K562 (cell line): Measurements from ENCODE around the gene NUFIP2. TPM values are rescaled to one million over a fixed set of nuclear protein-coding genes. Genes with fewer than 3 reads are reported as not detected.
A peak's percentile ranks its signal among the peaks of the same experiment; 100 is the strongest.

ENCODE experiments used
- ARID3B ChIP-seq: fragments of 250-450 bp; sonication (Bioruptor Pico); IDR thresholded peaks from 2 replicates; pipeline ENCODE4 v1.4.0; 2020; ENCODE audit warnings: borderline replicate concordance
- ASH1L ChIP-seq: fragments of 450-650 bp; IDR thresholded peaks from 2 replicates; pipeline ENCODE4 v1.6.1; 2018; ENCODE audit warnings: borderline replicate concordance, mild to moderate bottlenecking, low read depth; ENCODE audit not compliant: partially characterized antibody
- CXXC5 ChIP-seq: fragments of 250-450 bp; sonication (Bioruptor Pico); IDR thresholded peaks from 2 replicates; pipeline ENCODE4 v1.8.0; 2022; ENCODE audit warnings: inconsistent platforms, mild to moderate bottlenecking, moderate library complexity
- DEAF1 ChIP-seq: fragments of 450-650 bp; formaldehyde crosslinking; IDR thresholded peaks from 2 replicates; pipeline ENCODE4 v1.4.0; 2020; ENCODE audit warnings: mild to moderate bottlenecking, moderate library complexity
- DPF2 ChIP-seq: fragments of 450-650 bp; IDR thresholded peaks from 2 replicates; pipeline ENCODE4 v1.6.1; 2016
- E2F3 ChIP-seq: fragments of 250-450 bp; sonication (Bioruptor Pico); IDR thresholded peaks from 2 replicates; pipeline ENCODE4 v1.4.0; 2020; ENCODE audit warnings: mild to moderate bottlenecking
- FOSL1 ChIP-seq: fragments of 200-800 bp; sonication (Bioruptor generic); conservative IDR thresholded peaks from 2 replicates; pipeline ENCODE4 v1.6.1; 2016; ENCODE audit warnings: missing genetic modification characterization, missing compliant biosample characterization
- FOXJ2 ChIP-seq: fragments of 200-800 bp; sonication (Bioruptor generic); IDR thresholded peaks from 2 replicates; pipeline ENCODE4 v1.6.1; 2016; ENCODE audit warnings: missing genetic modification characterization, missing compliant biosample characterization
- MTA3 ChIP-seq: fragments of 450-650 bp; formaldehyde crosslinking; IDR thresholded peaks from 2 replicates; pipeline ENCODE4 v1.6.1; 2017; ENCODE audit warnings: mild to moderate bottlenecking, borderline replicate concordance
- NEUROD1 ChIP-seq: fragments of 150-350 bp; IDR thresholded peaks from 2 replicates; pipeline ENCODE4 v1.6.1; 2014; ENCODE audit warnings: borderline replicate concordance, low read length, low read depth; ENCODE audit not compliant: partially characterized antibody
- PHB2 ChIP-seq: fragments of 450-650 bp; IDR thresholded peaks from 2 replicates; pipeline ENCODE4 v1.6.1; 2017; ENCODE audit warnings: low read depth
- PHF20 ChIP-seq: fragments of 450-650 bp; IDR thresholded peaks from 2 replicates; pipeline ENCODE4 v1.6.1; 2018; ENCODE audit not compliant: partially characterized antibody
- RBBP5 ChIP-seq: fragments of 200-600 bp; sonication (generic); IDR thresholded peaks from 2 replicates; pipeline ENCODE4 v1.6.1; 2012; ENCODE audit warnings: borderline replicate concordance, mild to moderate bottlenecking, low read length, control low read depth, inconsistent platforms; ENCODE audit not compliant: insufficient read depth, poor library complexity, severe bottlenecking
- YY1 ChIP-seq, 3 experiments: IDR thresholded peaks; 2 replicates each; pipeline ENCODE4 v1.6.1; 2011; ENCODE audit warnings: low read length in 2 of 3, mild to moderate bottlenecking in 2 of 3, moderate library complexity in 2 of 3, borderline replicate concordance in 1 of 3, control low read depth in 1 of 3, low read depth in 1 of 3; ENCODE audit not compliant: insufficient read depth in 3 of 3, insufficient replicate concordance in 2 of 3, control insufficient read depth in 1 of 3, insufficient read length in 1 of 3; ENCODE audit errors: extremely low read depth in 1 of 3
- ZBTB26 ChIP-seq: fragments of 450-650 bp; formaldehyde crosslinking; IDR thresholded peaks from 2 replicates; pipeline ENCODE4 v1.4.0; 2022; ENCODE audit warnings: missing genetic modification characterization
- ZBTB8A ChIP-seq: fragments of 450-650 bp; IDR thresholded peaks from 2 replicates; pipeline ENCODE4 v1.6.1; 2018; ENCODE audit warnings: mild to moderate bottlenecking, moderate library complexity; ENCODE audit not compliant: partially characterized antibody
- ZFP30 ChIP-seq: fragments of 250-450 bp; sonication (Bioruptor Pico); IDR thresholded peaks from 2 replicates; pipeline ENCODE4 v1.8.0; 2022; ENCODE audit warnings: moderate library complexity, mild to moderate bottlenecking, inconsistent platforms, borderline replicate concordance
- ZNF140 ChIP-seq: fragments of 250-450 bp; sonication (Bioruptor Pico); IDR thresholded peaks from 2 replicates; pipeline ENCODE4 v1.8.0; 2021; ENCODE audit warnings: moderate library complexity, mild to moderate bottlenecking, inconsistent platforms
- ZNF24 ChIP-seq: fragments of 450-650 bp; IDR thresholded peaks from 2 replicates; pipeline ENCODE4 v1.6.1; 2016
- ZNF449 ChIP-seq: fragments of 250-450 bp; sonication (Bioruptor Pico); IDR thresholded peaks from 2 replicates; pipeline ENCODE4 v1.8.0; 2022; ENCODE audit warnings: moderate library complexity, mild to moderate bottlenecking, inconsistent platforms
- ZNF766 ChIP-seq: fragments of 200-800 bp; sonication (Bioruptor generic); conservative IDR thresholded peaks from 2 replicates; pipeline ENCODE4 v1.6.1; 2016; ENCODE audit warnings: missing genetic modification characterization, missing compliant biosample characterization
- polyA plus RNA-seq, 8 experiments: library from polyadenylated mRNA; depleted of rRNA in 4 of 8; stranded (reverse) in 5 of 8; unstranded in 3 of 8; fragments of >200 nt; fragmentation: Nextera tagmentation in 2 of 8; fragmentation: Illumina TruSeq in 1 of 8; extraction: Ambion mirVana in 2 of 8; extraction: Trizol in 1 of 8; gene quantifications; 2 replicates each; pipeline versions ENCODE4 v1.2.1 to v1.2.3, GENCODE V29; 2011 to 2014; ENCODE audit warnings: inconsistent platforms in 1 of 8, missing spikeins in 1 of 8
- total RNA-seq, 7 experiments: library from RNA; depleted of rRNA in 6 of 7; stranded (reverse); fragments of >200 nt in 6 of 7; fragmentation: Illumina TruSeq in 2 of 7; extraction: Trizol in 2 of 7; gene quantifications; 2 replicates each; pipeline versions ENCODE4 v1.2.1 to v1.2.3, GENCODE V29; 2011 to 2021; ENCODE audit warnings: low replicate concordance in 1 of 7

Gene NUFIP2
- total and polyA plus RNA-seq, 9 of the 15 experiments (the other 6 are each of a cell fraction or from before 2014, with no cell fraction given) = 4.9 to 40.7 (median 18.5) TPM

- TF ChIP-seq ZBTB26 (CRISPR knock-in tag) (no peak), ZFP30 (CRISPR knock-in tag) (no peak), ASH1L (no peak), MTA3 (no peak; the same call in 1 of the 2 replicates), PHB2 (no peak), FOSL1 (tag) (peak; percentile 66), DPF2 (peak; percentile 67; the same call in 1 of the 2 replicates), CXXC5 (CRISPR knock-in tag) (peak; percentile 41), RBBP5 (no peak), ARID3B (CRISPR knock-in tag) (no peak), PHF20 (no peak), DEAF1 (CRISPR knock-in tag) (no peak), YY1 (IDR thresholded peaks at IDR 0.05; ENCODE audit: borderline replicate concordance in 1 of 3, control insufficient read depth in 1 of 3, extremely low read depth in 1 of 3, insufficient read depth in 3 of 3, insufficient read length in 1 of 3, insufficient replicate concordance in 2 of 3, low read depth in 1 of 3, low read length in 2 of 3) (no peak), ZNF140 (CRISPR knock-in tag) (no peak), ZNF449 (no peak), E2F3 (no peak), ZNF766 (CRISPR knock-in tag) (0 out of 2 replicates have a peak, but pooled peaks have one; percentile 16), ZBTB8A (no peak), NEUROD1 (no peak), ZNF24 (0 out of 2 replicates have a peak, but pooled peaks have one; percentile 26), FOXJ2 (no peak)
Measured at GRCh38 chr17:29237476-29238132, 56.3 kb downstream of the NUFIP2 start (continued).
